Measurements from ENCODE around the gene TACR2. TPM values are rescaled to one million over a fixed set of nuclear protein-coding genes. Genes with fewer than 3 reads are reported as not detected.

TACR2 gene
- total and polyA plus RNA-seq, 5 donors from 2014 or later = 0.13 to 0.14 TPM; not detected in 3

DNA sequence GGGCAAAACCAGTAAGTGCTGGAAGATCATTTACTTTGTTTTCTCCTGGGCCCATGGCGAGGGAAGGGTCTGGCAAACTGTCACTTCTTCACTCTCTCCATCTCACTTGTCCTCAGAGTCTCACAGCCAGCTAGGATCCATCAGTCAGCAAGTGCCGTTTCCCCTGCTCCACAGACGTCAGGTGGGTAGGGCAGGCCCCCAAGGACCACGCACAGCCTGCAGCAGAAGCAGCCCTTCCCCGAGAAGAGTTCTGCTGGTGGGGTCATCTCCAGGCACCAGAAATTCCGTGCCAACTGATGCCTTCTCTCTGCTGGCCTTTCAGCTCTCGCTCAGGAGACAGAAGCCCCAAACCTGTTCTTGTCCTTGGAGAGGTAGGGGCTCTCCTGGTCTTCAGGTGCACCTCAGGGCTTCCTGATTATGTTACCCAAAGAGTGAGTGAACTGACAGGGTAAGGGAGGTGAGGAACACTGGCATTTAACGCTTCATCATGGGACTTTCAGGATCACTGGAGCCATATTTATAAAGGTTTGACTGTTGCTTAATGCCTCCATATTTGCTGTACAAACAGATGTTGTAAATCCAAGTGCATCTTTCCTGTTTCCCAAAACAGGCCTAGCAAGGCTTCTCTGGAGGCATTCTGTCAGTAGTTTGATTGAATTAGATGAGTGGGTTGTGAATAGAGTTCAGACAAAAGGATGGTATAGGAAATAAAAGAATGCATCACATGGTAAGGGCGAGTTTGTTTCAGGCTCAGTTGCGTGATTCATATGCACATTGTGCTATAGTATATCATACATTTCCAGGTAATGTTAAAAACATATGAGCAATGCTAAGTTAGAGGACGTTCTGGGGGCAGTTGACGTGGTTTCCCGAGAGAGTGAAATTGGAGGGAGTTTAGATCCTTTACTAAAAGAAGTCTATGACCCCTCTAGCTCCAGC, 20.9 kb upstream of the TACR2 start:
- Histone ChIP-seq H3K36me3 (ENCODE audit: control insufficient read depth, insufficient read depth, low read length) (no peaks in the 10 kb centered on the region), H3K27me3 (ENCODE audit: control insufficient read depth, insufficient read depth, low read length) (no peaks in the 10 kb centered on the region), H3K4me3 (ENCODE audit: low read depth, low read length) (no peak overlapping the region), H3K4me1 (ENCODE audit: control insufficient read depth, insufficient read depth, low read length, poor library complexity, severe bottlenecking) (no peaks in the 10 kb centered on the region), H3K27ac (ENCODE audit: insufficient read depth, low read length, poor library complexity, severe bottlenecking) (no peak overlapping the region), H3K9me3 (ENCODE audit: control insufficient read depth in 2 of 2, low read length in 2 of 2) (no peaks in the 10 kb centered on the region)
- Mint-ChIP-seq H3K4me1 (no peaks in the 10 kb centered on the region), H3K27ac (peak overlapping the region in 1 of 3 donors; percentile 64), H3K4me3 (no peak overlapping the region), H3K36me3 (no peaks in the 10 kb centered on the region), H3K27me3 (peaks cover 5% of the 10 kb centered on the region), H3K9me3 (no peaks in the 10 kb centered on the region)
- DNase-seq = no peak
- ATAC-seq (ENCODE audit: low read depth in 2 of 2) = no peak

DNA sequence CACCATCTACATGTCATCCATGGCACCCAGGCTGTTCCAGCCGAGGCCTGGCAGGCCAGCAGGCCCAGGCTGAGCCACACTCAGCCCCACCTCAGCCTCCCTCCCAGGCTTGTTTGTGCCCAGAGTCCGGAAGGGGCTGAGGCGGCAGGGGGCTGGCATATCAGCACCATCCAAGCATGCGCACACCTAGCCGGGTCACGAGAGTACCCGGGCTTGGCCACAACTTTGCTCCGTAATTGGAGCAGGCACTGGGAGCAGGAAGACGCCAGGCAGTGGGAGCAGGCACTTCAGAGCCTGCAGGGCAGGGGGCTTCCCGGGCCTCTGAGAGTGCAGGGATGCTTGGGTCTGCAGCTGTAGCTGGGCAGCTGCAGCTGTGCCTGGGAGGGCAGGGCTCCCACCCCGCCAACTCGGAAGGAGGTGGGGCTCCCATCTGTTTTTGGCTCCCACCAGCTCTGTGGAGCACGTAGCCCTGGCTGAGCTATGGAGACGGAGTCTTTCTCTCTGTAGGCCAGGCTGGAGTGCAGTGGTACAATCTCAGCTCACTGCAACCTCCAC, 19.3 kb upstream of the TACR2 start:
- no peaks in the 10 kb centered on the region for H3K9me3 Mint-ChIP-seq
- H3K27me3 Mint-ChIP-seq = peaks cover 5% of the 10 kb centered on the region

DNA sequence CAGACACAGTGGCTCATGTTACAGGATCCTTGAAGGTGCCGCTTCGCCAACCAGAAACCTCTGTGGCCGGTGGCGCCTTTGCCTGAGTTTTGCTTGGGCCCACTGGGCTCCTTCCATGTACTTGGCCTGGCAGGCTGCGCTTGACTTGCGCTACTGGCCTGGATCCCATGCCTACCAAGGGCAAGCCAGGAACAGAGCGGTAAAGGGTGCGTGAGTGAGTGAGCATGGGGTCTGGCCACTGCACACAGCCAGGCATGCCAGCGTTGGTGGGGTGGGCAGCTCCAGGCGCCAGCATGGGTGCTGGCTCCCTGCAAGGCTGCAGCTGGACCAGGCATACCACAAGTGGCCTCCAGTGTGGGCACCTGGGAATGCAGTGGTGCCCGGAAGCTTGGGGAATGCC, 18.2 kb upstream of the TACR2 start:
- Mint-ChIP-seq H3K27me3 (peaks cover 5% of the 10 kb centered on the region), H3K9me3 (no peaks in the 10 kb centered on the region), H3K4me1 (no peaks in the 10 kb centered on the region), H3K36me3 (no peaks in the 10 kb centered on the region), H3K4me3 (no peak overlapping the region), H3K27ac (no peak overlapping the region)
- no peaks in the 10 kb centered on the region for H3K27me3 ChIP-seq (ENCODE audit: control insufficient read depth, insufficient read depth, low read length)
- H3K4me3 ChIP-seq (ENCODE audit: low read depth, low read length) = no peak overlapping the region
- H3K36me3 ChIP-seq (ENCODE audit: control insufficient read depth, insufficient read depth, low read length) = no peaks in the 10 kb centered on the region
- no peaks in the 10 kb centered on the region for H3K4me1 ChIP-seq (ENCODE audit: control insufficient read depth, insufficient read depth, low read length, poor library complexity, severe bottlenecking)
- DNase-seq = no peak
- H3K9me3 ChIP-seq (ENCODE audit: control insufficient read depth in 2 of 2, low read length in 2 of 2) = no peaks in the 10 kb centered on the region
- ATAC-seq (ENCODE audit: low read depth in 2 of 2) = no peak
- H3K27ac ChIP-seq (ENCODE audit: insufficient read depth, low read length, poor library complexity, severe bottlenecking) = no peak overlapping the region

More for the DNA sequence above, 19.3 kb upstream of the TACR2 start:
- H3K4me1 Mint-ChIP-seq = no peaks in the 10 kb centered on the region
- no peak overlapping the region for H3K4me3 Mint-ChIP-seq
- no peaks in the 10 kb centered on the region for H3K27me3 ChIP-seq (ENCODE audit: control insufficient read depth, insufficient read depth, low read length)
- no peak overlapping the region for H3K27ac Mint-ChIP-seq
- no peak for DNase-seq
- H3K27ac ChIP-seq (ENCODE audit: insufficient read depth, low read length, poor library complexity, severe bottlenecking) = no peak overlapping the region
- no peak overlapping the region for H3K4me3 ChIP-seq (ENCODE audit: low read depth, low read length)
- ATAC-seq (ENCODE audit: low read depth in 2 of 2) = no peak
- H3K9me3 ChIP-seq (ENCODE audit: control insufficient read depth in 2 of 2, low read length in 2 of 2) = no peaks in the 10 kb centered on the region
- no peaks in the 10 kb centered on the region for H3K36me3 ChIP-seq (ENCODE audit: control insufficient read depth, insufficient read depth, low read length)
- H3K36me3 Mint-ChIP-seq = no peaks in the 10 kb centered on the region
- H3K4me1 ChIP-seq (ENCODE audit: control insufficient read depth, insufficient read depth, low read length, poor library complexity, severe bottlenecking) = no peaks in the 10 kb centered on the region

DNA sequence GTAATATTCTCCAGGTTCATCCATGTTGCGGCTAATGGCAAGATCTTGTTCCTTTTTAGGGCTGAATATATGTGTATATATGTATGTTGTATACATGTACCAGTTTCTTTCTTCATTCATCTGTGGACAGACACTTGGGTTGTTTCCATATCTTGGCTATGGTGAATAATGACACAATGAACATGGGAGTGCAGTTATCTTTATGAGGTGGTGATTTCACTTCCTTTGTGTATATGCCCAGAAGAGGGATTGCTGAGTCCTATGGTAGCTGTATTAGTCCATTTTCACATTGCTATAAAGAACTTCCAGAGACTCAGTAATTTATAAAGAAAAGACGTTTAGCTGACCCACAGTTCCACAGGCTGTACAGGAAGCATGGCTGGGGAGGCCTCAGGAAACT, 17.5 kb upstream of the TACR2 start:
- Mint-ChIP-seq H3K27ac (no peak overlapping the region), H3K9me3 (no peaks in the 10 kb centered on the region)

DNA sequence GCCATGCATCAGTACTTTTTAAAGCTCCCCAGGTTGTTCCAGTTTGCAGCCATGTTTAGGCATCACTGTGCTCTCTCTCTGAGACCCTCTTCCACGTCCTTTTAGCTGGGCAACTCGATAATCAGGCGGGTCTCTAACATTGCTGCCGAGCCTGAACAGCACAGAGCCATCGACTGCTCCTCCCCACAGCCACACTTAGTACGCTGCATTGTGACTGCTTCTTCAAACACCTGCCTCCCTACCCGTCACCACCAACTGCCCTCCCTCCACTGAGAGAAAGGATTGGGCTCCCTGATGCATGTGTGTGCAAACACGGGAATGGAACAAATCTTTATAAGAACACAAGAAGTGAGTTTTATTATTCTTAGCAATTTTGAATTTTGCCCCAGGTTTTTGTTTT, 11.4 kb upstream of the TACR2 start:
- Histone ChIP-seq H3K4me1 (ENCODE audit: control insufficient read depth, insufficient read depth, low read length, poor library complexity, severe bottlenecking) (peaks cover 43% of the 10 kb centered on the region), H3K4me3 (ENCODE audit: low read depth, low read length) (no peak overlapping the region), H3K27ac (ENCODE audit: insufficient read depth, low read length, poor library complexity, severe bottlenecking) (no peak overlapping the region), H3K9me3 (ENCODE audit: control insufficient read depth in 2 of 2, low read length in 2 of 2) (no peaks in the 10 kb centered on the region), H3K36me3 (ENCODE audit: control insufficient read depth, insufficient read depth, low read length) (no peaks in the 10 kb centered on the region), H3K27me3 (ENCODE audit: control insufficient read depth, insufficient read depth, low read length) (no peaks in the 10 kb centered on the region)
- peaks cover 0 to 4% (median 0%) of the 10 kb centered on the region in 7 donors for H3K9me3 Mint-ChIP-seq
- peak overlapping the region in 3 of 4 donors; percentile 33 to 83 (median 60) for H3K4me3 Mint-ChIP-seq
- H3K36me3 Mint-ChIP-seq = peaks cover 3% of the 10 kb centered on the region
- H3K27ac Mint-ChIP-seq = peak overlapping the region; percentile 77 to 94 (median 93)
- ATAC-seq (ENCODE audit: low read depth in 2 of 2) (no peak), DNase-seq (no peak)
- H3K27me3 Mint-ChIP-seq = no peaks in the 10 kb centered on the region
- peaks cover 19 to 51% (median 37%) of the 10 kb centered on the region in 4 donors for H3K4me1 Mint-ChIP-seq

More for the DNA sequence above, 17.5 kb upstream of the TACR2 start:
- Histone ChIP-seq H3K4me1 (ENCODE audit: control insufficient read depth, insufficient read depth, low read length, poor library complexity, severe bottlenecking) (no peaks in the 10 kb centered on the region), H3K36me3 (ENCODE audit: control insufficient read depth, insufficient read depth, low read length) (no peaks in the 10 kb centered on the region), H3K4me3 (ENCODE audit: low read depth, low read length) (no peak overlapping the region), H3K27me3 (ENCODE audit: control insufficient read depth, insufficient read depth, low read length) (no peaks in the 10 kb centered on the region), H3K9me3 (ENCODE audit: control insufficient read depth in 2 of 2, low read length in 2 of 2) (no peaks in the 10 kb centered on the region), H3K27ac (ENCODE audit: insufficient read depth, low read length, poor library complexity, severe bottlenecking) (no peak overlapping the region)
- H3K27me3 Mint-ChIP-seq = peaks cover 5% of the 10 kb centered on the region
- H3K4me3 Mint-ChIP-seq = no peak overlapping the region
- H3K4me1 Mint-ChIP-seq = no peaks in the 10 kb centered on the region
- no peak for ATAC-seq (ENCODE audit: low read depth in 2 of 2)
- no peak for DNase-seq
- no peaks in the 10 kb centered on the region for H3K36me3 Mint-ChIP-seq

DNA sequence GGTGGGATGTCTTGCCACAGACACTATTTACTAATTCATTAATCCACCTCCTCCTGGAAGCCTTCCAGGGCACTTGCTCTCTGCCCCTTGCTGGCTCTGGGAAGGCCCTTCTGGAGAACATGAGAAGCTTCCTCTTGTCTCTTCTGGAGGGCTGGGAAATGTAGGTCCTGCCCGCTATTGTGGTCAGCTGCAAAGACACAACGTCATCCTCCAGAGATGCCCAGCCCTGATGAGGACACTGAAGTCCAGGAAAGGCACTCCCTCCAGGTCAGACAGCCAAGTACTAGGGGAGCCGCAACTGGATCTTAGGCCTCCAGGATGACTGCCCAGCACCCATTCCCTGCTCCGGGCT, 9.6 kb upstream of the TACR2 start:
- peak overlapping the region in 2 of 4 donors; percentile 53 to 63 for H3K4me3 Mint-ChIP-seq
- peaks cover 0 to 4% (median 0%) of the 10 kb centered on the region in 7 donors for H3K9me3 Mint-ChIP-seq

DNA sequence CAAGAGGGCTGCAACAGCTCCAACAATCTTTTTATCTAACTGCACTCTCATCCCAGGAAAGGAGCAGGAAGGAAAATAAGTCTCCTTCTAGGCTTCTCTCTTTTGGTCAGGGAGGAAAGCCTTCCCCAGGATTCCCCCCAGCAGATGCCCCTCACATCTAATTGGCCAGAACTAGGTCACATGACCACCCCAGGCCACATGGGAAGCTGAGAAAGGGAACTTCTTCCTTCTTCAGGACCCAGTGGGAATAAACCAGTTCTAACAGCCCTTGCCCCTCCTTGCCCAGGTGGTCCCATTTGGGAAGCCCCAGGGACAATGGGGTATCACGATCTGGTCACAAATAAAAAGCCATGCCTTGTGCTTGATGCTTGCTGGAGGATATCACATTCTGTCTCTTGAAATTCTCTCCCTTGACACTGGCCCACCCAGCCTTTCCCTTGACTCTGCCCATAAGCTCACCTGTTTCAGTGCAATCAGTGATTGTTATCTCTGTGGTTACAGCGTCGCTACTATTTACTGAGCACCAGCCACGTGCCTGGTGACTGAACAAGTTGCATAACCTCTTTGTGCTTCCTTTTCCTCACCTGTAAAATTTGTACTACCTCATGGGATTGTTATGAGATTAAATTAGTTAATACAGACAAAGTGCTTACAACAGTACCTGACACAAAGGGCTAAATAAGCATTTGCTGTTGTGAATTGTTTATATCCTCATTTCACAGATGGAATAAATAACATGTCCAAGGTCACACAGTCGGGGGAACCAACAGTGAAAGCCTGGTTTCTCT, 9.0 kb upstream of the TACR2 start:
- peaks cover 43% of the 10 kb centered on the region for H3K4me1 ChIP-seq (ENCODE audit: control insufficient read depth, insufficient read depth, low read length, poor library complexity, severe bottlenecking)
- Mint-ChIP-seq H3K9me3 (peaks cover 0 to 4% (median 0%) of the 10 kb centered on the region in 7 donors), H3K36me3 (peaks cover 3% of the 10 kb centered on the region), H3K27ac (peak overlapping the region; percentile 93 to 94 (median 94)), H3K4me3 (peak overlapping the region; percentile 53 to 71 (median 58)), H3K27me3 (peaks cover 7% of the 10 kb centered on the region), H3K4me1 (peaks cover 19 to 65% (median 43%) of the 10 kb centered on the region in 4 donors)
- no peaks in the 10 kb centered on the region for H3K9me3 ChIP-seq (ENCODE audit: control insufficient read depth in 2 of 2, low read length in 2 of 2)
- ATAC-seq (ENCODE audit: low read depth in 2 of 2) (peak; percentile 92 to 93), DNase-seq (peak; percentile 50 to 88 (median 82))
- H3K4me3 ChIP-seq (ENCODE audit: low read depth, low read length) = peak overlapping the region; percentile 54
- no peaks in the 10 kb centered on the region for H3K36me3 ChIP-seq (ENCODE audit: control insufficient read depth, insufficient read depth, low read length)
- no peaks in the 10 kb centered on the region for H3K27me3 ChIP-seq (ENCODE audit: control insufficient read depth, insufficient read depth, low read length)
- peak overlapping the region; percentile 89 for H3K27ac ChIP-seq (ENCODE audit: insufficient read depth, low read length, poor library complexity, severe bottlenecking)

More for the DNA sequence above, 9.6 kb upstream of the TACR2 start:
- H3K27me3 Mint-ChIP-seq = peaks cover 7% of the 10 kb centered on the region
- Histone ChIP-seq H3K36me3 (ENCODE audit: control insufficient read depth, insufficient read depth, low read length) (no peaks in the 10 kb centered on the region), H3K4me3 (ENCODE audit: low read depth, low read length) (peak overlapping the region; percentile 54), H3K4me1 (ENCODE audit: control insufficient read depth, insufficient read depth, low read length, poor library complexity, severe bottlenecking) (peaks cover 43% of the 10 kb centered on the region), H3K27me3 (ENCODE audit: control insufficient read depth, insufficient read depth, low read length) (no peaks in the 10 kb centered on the region), H3K27ac (ENCODE audit: insufficient read depth, low read length, poor library complexity, severe bottlenecking) (peak overlapping the region; percentile 89), H3K9me3 (ENCODE audit: control insufficient read depth in 2 of 2, low read length in 2 of 2) (no peaks in the 10 kb centered on the region)
- H3K36me3 Mint-ChIP-seq = peaks cover 3% of the 10 kb centered on the region
- peaks cover 19 to 65% (median 43%) of the 10 kb centered on the region in 4 donors for H3K4me1 Mint-ChIP-seq
- ATAC-seq (ENCODE audit: low read depth in 2 of 2) = no peak
- no peak for DNase-seq
- peak overlapping the region; percentile 93 to 94 (median 94) for H3K27ac Mint-ChIP-seq

All from CD4-positive, CD25-positive, alpha-beta regulatory T cell (primary cell).